ENCODE measurements around the gene PNPLA6. TPM values are rescaled to one million over a fixed set of nuclear protein-coding genes. Genes with fewer than 3 reads are reported as not detected.

Gene PNPLA6
- total and polyA plus RNA-seq, 5 donors from 2014 or later, result 6.6 to 106 (median 7.5) TPM

Other genes starting within 250 kb of the PNPLA6 start
- 0.44 TPM for gene INSR, start 241.3 kb upstream of the PNPLA6 start, total RNA-seq
- gene INSR, start 241.3 kb upstream of the PNPLA6 start, polyA plus RNA-seq, result under 1 TPM in 2 of 4 donors, not detected in 2; 0.02 to 0.10 TPM
- 155 TPM for gene ARHGEF18, start 186.8 kb upstream of the PNPLA6 start, total RNA-seq
- 1 to 10 TPM; 2.5 to 7.1 (median 4.0) TPM for gene ARHGEF18, start 186.8 kb upstream of the PNPLA6 start, polyA plus RNA-seq
- gene PEX11G, start 46.7 kb upstream of the PNPLA6 start, total RNA-seq, result not detected
- gene PEX11G, start 46.7 kb upstream of the PNPLA6 start, polyA plus RNA-seq, result 1 to 10 TPM in 2 of 4 donors, under 1 TPM in 2; 0.23 to 1.5 (median 0.76) TPM
- 0.30 TPM for gene ZNF358, start 19.6 kb upstream of the PNPLA6 start, total RNA-seq
- gene ZNF358, start 19.6 kb upstream of the PNPLA6 start, polyA plus RNA-seq, result under 1 TPM in 3 of 4 donors, not detected in 1; 0.11 to 0.24 (median 0.21) TPM
- gene MCOLN1, start 13.1 kb upstream of the PNPLA6 start, total RNA-seq, result 12.3 TPM
- 10 to 100 TPM in 2 of 4 donors, 1 to 10 TPM in 2; 8.6 to 15.2 (median 10.3) TPM for gene MCOLN1, start 13.1 kb upstream of the PNPLA6 start, polyA plus RNA-seq
- not detected for gene CAMSAP3, start 60.1 kb downstream of the PNPLA6 start, total RNA-seq
- not detected for gene CAMSAP3, start 60.1 kb downstream of the PNPLA6 start, polyA plus RNA-seq
- 62.5 TPM for gene XAB2, start 93.8 kb downstream of the PNPLA6 start, total RNA-seq
- gene XAB2, start 93.8 kb downstream of the PNPLA6 start, polyA plus RNA-seq, result 10 to 100 TPM in 2 of 4 donors, 1 to 10 TPM in 2; 7.7 to 26.8 (median 10.0) TPM
- gene PET100, start 94.1 kb downstream of the PNPLA6 start, total RNA-seq, result 116 TPM
- gene PET100, start 94.1 kb downstream of the PNPLA6 start, polyA plus RNA-seq, result 100 to 1,000 TPM; 236 to 500 (median 308) TPM
- 2.4 TPM for gene PCP2, start 98.0 kb downstream of the PNPLA6 start, total RNA-seq
- under 1 TPM in 2 of 4 donors, not detected in 2; 0.44 to 0.86 TPM for gene PCP2, start 98.0 kb downstream of the PNPLA6 start, polyA plus RNA-seq
- gene STXBP2, start 101.4 kb downstream of the PNPLA6 start, total RNA-seq, result 253 TPM
- gene STXBP2, start 101.4 kb downstream of the PNPLA6 start, polyA plus RNA-seq, result 100 to 1,000 TPM in 1 of 4 donors, 10 to 100 TPM in 3; 57.5 to 105 (median 86.7) TPM
- gene RETN, start 133.3 kb downstream of the PNPLA6 start, total RNA-seq, result not detected
- gene RETN, start 133.3 kb downstream of the PNPLA6 start, polyA plus RNA-seq, result not detected
- 0.59 TPM for gene MCEMP1, start 141.4 kb downstream of the PNPLA6 start, total RNA-seq
- not detected for gene MCEMP1, start 141.4 kb downstream of the PNPLA6 start, polyA plus RNA-seq
- 63.9 TPM for gene TRAPPC5, start 145.1 kb downstream of the PNPLA6 start, total RNA-seq
- 100 to 1,000 TPM; 142 to 229 (median 192) TPM for gene TRAPPC5, start 145.1 kb downstream of the PNPLA6 start, polyA plus RNA-seq
- not detected for gene FCER2, start 166.4 kb downstream of the PNPLA6 start, total RNA-seq
- gene FCER2, start 166.4 kb downstream of the PNPLA6 start, polyA plus RNA-seq, result 1 to 10 TPM in 1 of 4 donors, under 1 TPM in 2, not detected in 1; 0.34 to 4.5 (median 0.48) TPM
- not detected for gene CLEC4G, start 196.4 kb downstream of the PNPLA6 start, total RNA-seq
- gene CLEC4G, start 196.4 kb downstream of the PNPLA6 start, polyA plus RNA-seq, result not detected
- gene CD209, start 211.8 kb downstream of the PNPLA6 start, total RNA-seq, result not detected
- gene CD209, start 211.8 kb downstream of the PNPLA6 start, polyA plus RNA-seq, result not detected
- not detected for gene CLEC4M, start 227.5 kb downstream of the PNPLA6 start, total RNA-seq
- gene CLEC4M, start 227.5 kb downstream of the PNPLA6 start, polyA plus RNA-seq, result under 1 TPM in 1 of 4 donors, not detected in 3; 0.53 TPM